Mesenchymal stem cell (in vitro differentiated cells and primary cell): Measurements from ENCODE around the gene SUPT5H.

Source experiments
- DNase-seq: peaks from one replicate; pipeline ENCODE4 v3.0.0-alpha.2; 2013
- H2AFZ ChIP-seq: one replicate; pipeline ENCODE4 v1.6.1; 2013; ENCODE audit warnings: low read depth, mild to moderate bottlenecking, control low read depth, inconsistent platforms, low read length, moderate library complexity
- H2AK5ac ChIP-seq: 2 replicates; pipeline ENCODE4 v1.6.1; 2013; ENCODE audit warnings: low read length, moderate library complexity, mild to moderate bottlenecking, inconsistent platforms; ENCODE audit not compliant: severe bottlenecking
- H2BK120ac ChIP-seq: one replicate; pipeline ENCODE4 v1.6.1; 2013; ENCODE audit warnings: low read depth, mild to moderate bottlenecking, inconsistent platforms, low read length, moderate library complexity
- H2BK12ac ChIP-seq, 2 experiments: one replicate each; pipeline ENCODE4 v1.6.1; 2013; ENCODE audit warnings: inconsistent platforms in 2 of 2, low read length in 2 of 2, mild to moderate bottlenecking in 2 of 2, moderate library complexity in 2 of 2, control low read depth in 1 of 2
- H2BK15ac ChIP-seq: one replicate; pipeline ENCODE4 v1.6.1; 2013; ENCODE audit warnings: mild to moderate bottlenecking, low read depth, inconsistent platforms; ENCODE audit not compliant: poor library complexity, severe bottlenecking
- H2BK5ac ChIP-seq: 2 replicates; pipeline ENCODE4 v1.6.1; 2013; ENCODE audit warnings: low read depth, mild to moderate bottlenecking, low read length, control low read depth, inconsistent platforms; ENCODE audit not compliant: poor library complexity, severe bottlenecking
- H3K14ac ChIP-seq, 2 experiments: one replicate each; pipeline ENCODE4 v1.6.1; 2013; ENCODE audit warnings: inconsistent platforms in 2 of 2, low read length in 2 of 2, control low read depth in 1 of 2, mild to moderate bottlenecking in 1 of 2, moderate library complexity in 1 of 2
- H3K18ac ChIP-seq, 2 experiments: one replicate each; pipeline ENCODE4 v1.6.1; 2013; ENCODE audit warnings: inconsistent platforms in 2 of 2, low read length in 2 of 2, control low read depth in 1 of 2, low read depth in 1 of 2, mild to moderate bottlenecking in 1 of 2
- H3K23ac ChIP-seq, 2 experiments: one replicate each; pipeline ENCODE4 v1.6.1; 2013; ENCODE audit warnings: inconsistent platforms in 2 of 2, low read length in 2 of 2, mild to moderate bottlenecking in 2 of 2, moderate library complexity in 2 of 2, control low read depth in 1 of 2
- H3K27ac ChIP-seq: 2 replicates; pipeline ENCODE4 v1.5.1; 2013; ENCODE audit warnings: mild to moderate bottlenecking, moderate library complexity, low read length, control low read depth, inconsistent platforms; ENCODE audit not compliant: poor library complexity, severe bottlenecking
- H3K27me3 ChIP-seq, 2 experiments: 2 replicates each; pipeline versions ENCODE4 v1.6.1 to v1.7.0; 2013; ENCODE audit warnings: low read length in 2 of 2, mild to moderate bottlenecking in 2 of 2, moderate library complexity in 2 of 2, control low read depth in 1 of 2, inconsistent platforms in 1 of 2; ENCODE audit not compliant: control insufficient read depth in 1 of 2, insufficient read depth in 1 of 2
- H3K36me3 ChIP-seq, 2 experiments: 2 replicates each; pipeline versions ENCODE4 v1.6.1 to v1.7.0; 2013; ENCODE audit warnings: low read length in 2 of 2, control low read depth in 1 of 2, inconsistent platforms in 1 of 2, low read depth in 1 of 2, mild to moderate bottlenecking in 1 of 2; ENCODE audit not compliant: insufficient read depth in 2 of 2, control insufficient read depth in 1 of 2
- H3K4ac ChIP-seq, 2 experiments: one replicate each; pipeline ENCODE4 v1.6.1; 2013; ENCODE audit warnings: inconsistent platforms in 2 of 2, low read length in 2 of 2, mild to moderate bottlenecking in 2 of 2, moderate library complexity in 2 of 2, control low read depth in 1 of 2, low read depth in 1 of 2
- H3K4me1 ChIP-seq: 2 replicates; pipeline ENCODE4 v1.6.1; 2013; ENCODE audit warnings: low read depth, low read length, control low read depth; ENCODE audit not compliant: control insufficient read depth, insufficient read depth
- H3K4me2 ChIP-seq: 2 replicates; pipeline ENCODE4 v1.6.1; 2013; ENCODE audit warnings: low read length, mild to moderate bottlenecking, inconsistent platforms; ENCODE audit not compliant: poor library complexity, severe bottlenecking
- H3K4me3 ChIP-seq, 2 experiments: 2 replicates each; pipeline versions ENCODE4 v1.5.1 to v1.7.0; 2013; ENCODE audit warnings: low read length in 2 of 2, mild to moderate bottlenecking in 2 of 2, control low read depth in 1 of 2, low read depth in 1 of 2; ENCODE audit not compliant: insufficient read depth in 1 of 2
- H3K79me1 ChIP-seq: replicated peaks from 2 replicates; pipeline ENCODE4 v1.6.1; 2013; ENCODE audit warnings: mild to moderate bottlenecking, control low read depth, low read length, inconsistent platforms; ENCODE audit not compliant: poor library complexity, severe bottlenecking
- H3K9ac ChIP-seq: 2 replicates; pipeline ENCODE4 v1.7.0; 2013; ENCODE audit warnings: mild to moderate bottlenecking, low read length, moderate library complexity
- H3K9me3 ChIP-seq: 2 replicates; pipeline ENCODE4 v1.7.0; 2013; ENCODE audit warnings: mild to moderate bottlenecking, low read length; ENCODE audit not compliant: control insufficient read depth
- H4K8ac ChIP-seq: one replicate; pipeline ENCODE4 v1.6.1; 2013; ENCODE audit warnings: inconsistent platforms, mild to moderate bottlenecking, low read length, moderate library complexity
- H4K91ac ChIP-seq: one replicate; pipeline ENCODE4 v1.6.1; 2013; ENCODE audit warnings: mild to moderate bottlenecking, low read length, inconsistent platforms
- WGBS: methylation state at CpG from one replicate; pipeline ENCODE4 v1.1.7; 2013; ENCODE audit warnings: mixed read lengths; 5-methylcytosine and 5-hydroxymethylcytosine counted together

SUPT5H gene

GRCh38 chr19:39410017-39410830 is 35.2 kb upstream of the SUPT5H start:
- Histone ChIP-seq H3K4me1 (peaks cover 36% of the 10 kb centered on the region), H2BK12ac (peak overlapping the region; percentile 76 to 86), H3K14ac (peak overlapping the region in 1 of 2 experiments; percentile 53), H3K4me3 (peak overlapping the region; percentile 61 to 76), H4K8ac (peak overlapping the region; percentile 88), H3K79me1 (no peaks in the 10 kb centered on the region), H3K4ac (peak overlapping the region; percentile 76 to 81), H3K36me3 (peaks cover 15 to 16% of the 10 kb centered on the region in 2 experiments), H3K9ac (peak overlapping the region; percentile 98), H2BK5ac (peak overlapping the region; percentile 97), H2AK5ac (peak overlapping the region; percentile 90), H2BK15ac (peak overlapping the region; percentile 29), H2AFZ (no peak overlapping the region), H3K27me3 (no peaks in the 10 kb centered on the region), H2BK120ac (peak overlapping the region; percentile 86), H3K23ac (peak overlapping the region in 1 of 2 experiments; percentile 28), H3K27ac (peak overlapping the region; percentile 78), H3K9me3 (no peaks in the 10 kb centered on the region), H3K4me2 (peak overlapping the region; percentile 81), H4K91ac (peak overlapping the region; percentile 76), H3K18ac (peak overlapping the region; percentile 80 to 86)
- 4% methylated on average over 35 of the region's 35 CpGs for WGBS
- peak; percentile 84 for DNase-seq

GRCh38 chr19:39410831-39411080 is 34.6 kb upstream of the SUPT5H start:
- Histone ChIP-seq H2BK12ac (peak overlapping the region in 1 of 2 experiments; percentile 23), H4K8ac (peak overlapping the region; percentile 61), H3K9me3 (no peaks in the 10 kb centered on the region), H3K14ac (no peak overlapping the region), H3K36me3 (peaks cover 15 to 20% of the 10 kb centered on the region in 2 experiments), H4K91ac (no peak overlapping the region), H3K79me1 (no peaks in the 10 kb centered on the region), H3K27me3 (no peaks in the 10 kb centered on the region), H3K23ac (no peak overlapping the region), H3K27ac (no peak overlapping the region), H3K9ac (peak overlapping the region; percentile 98), H2BK15ac (peak overlapping the region; percentile 95), H2AFZ (no peak overlapping the region), H2BK120ac (peak overlapping the region; percentile 56), H3K4ac (peak overlapping the region in 1 of 2 experiments; percentile 14), H2BK5ac (no peak overlapping the region), H3K4me1 (peaks cover 42% of the 10 kb centered on the region), H3K4me3 (peak overlapping the region in 1 of 2 experiments; percentile 76), H3K4me2 (no peak overlapping the region), H2AK5ac (peak overlapping the region; percentile 64), H3K18ac (peak overlapping the region in 1 of 2 experiments; percentile 86)
- 80% methylated on average over 1 of the region's 1 CpG for WGBS
- DNase-seq, result no peak

DNA sequence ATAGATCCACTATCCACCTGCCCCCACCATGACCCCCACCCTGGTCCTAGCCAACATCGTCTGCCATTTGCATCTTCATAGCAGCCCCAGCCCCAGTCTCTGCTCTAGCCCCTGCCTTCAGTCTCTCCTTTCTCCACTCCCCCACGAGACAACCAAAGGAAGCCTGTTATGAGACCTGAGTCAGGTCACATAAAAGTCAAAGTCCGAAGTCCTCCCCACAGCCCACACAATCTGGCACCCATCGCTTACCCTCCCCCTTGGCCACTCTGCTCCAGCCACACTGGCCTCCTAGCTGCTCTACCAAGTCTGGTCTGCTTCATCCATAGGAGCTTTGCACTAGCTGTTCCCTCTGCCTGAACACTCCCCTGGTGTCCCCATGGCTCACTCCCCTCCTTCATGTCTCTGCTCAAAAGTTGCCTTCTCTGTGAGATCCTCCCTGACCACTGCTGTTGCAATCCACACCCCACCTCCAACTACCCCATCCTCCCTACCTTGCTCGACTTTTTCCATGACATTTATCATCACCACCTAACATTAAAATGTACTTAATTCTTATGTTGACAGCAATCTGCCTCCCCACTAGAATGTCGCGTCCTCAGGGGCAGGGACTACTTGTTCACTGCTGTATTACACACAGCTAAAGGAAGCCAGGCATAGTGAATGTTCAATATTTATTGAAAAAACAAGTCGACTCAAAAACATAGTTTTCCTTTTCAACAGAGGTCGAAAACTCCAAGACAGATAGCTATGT is 34.1 kb upstream of the SUPT5H start:
- Histone ChIP-seq H3K27me3 (no peaks in the 10 kb centered on the region), H3K18ac (peak overlapping the region; percentile 9 to 84), H3K4ac (peak overlapping the region in 1 of 2 experiments; percentile 5), H3K9me3 (no peaks in the 10 kb centered on the region), H2BK5ac (no peak overlapping the region), H4K8ac (peak overlapping the region; percentile 72), H2AK5ac (peak overlapping the region; percentile 64), H3K9ac (peak overlapping the region; percentile 98), H2AFZ (no peak overlapping the region), H2BK15ac (peak overlapping the region; percentile 95), H3K27ac (peak overlapping the region; percentile 35), H3K36me3 (peaks cover 15 to 25% of the 10 kb centered on the region in 2 experiments), H2BK120ac (peak overlapping the region; percentile 56), H3K4me1 (peaks cover 43% of the 10 kb centered on the region), H3K79me1 (no peaks in the 10 kb centered on the region), H3K4me3 (peak overlapping the region in 1 of 2 experiments; percentile 76), H3K4me2 (peak overlapping the region; percentile 27), H3K14ac (peak overlapping the region in 1 of 2 experiments; percentile 37), H2BK12ac (peak overlapping the region; percentile 32 to 92), H3K23ac (peak overlapping the region in 1 of 2 experiments; percentile 0), H4K91ac (peak overlapping the region; percentile 77)
- WGBS, result 41% methylated on average over 7 of the region's 9 CpGs
- DNase-seq, result peak; percentile 99

DNA sequence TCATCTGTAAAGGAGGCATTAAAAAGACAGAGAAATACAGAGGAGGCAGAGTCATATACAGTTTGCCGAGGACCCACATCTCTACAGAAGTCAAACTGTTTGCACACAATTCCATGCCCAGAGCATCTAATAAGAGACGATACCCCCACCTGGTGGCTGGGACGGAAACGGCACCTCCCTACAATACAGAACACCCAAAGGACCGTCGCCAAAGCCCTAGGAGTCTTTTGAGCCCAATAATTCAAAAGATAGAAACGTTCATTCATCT is 33.6 kb upstream of the SUPT5H start:
- H2BK120ac ChIP-seq, result no peak overlapping the region
- H3K23ac ChIP-seq, result no peak overlapping the region
- H2BK5ac ChIP-seq, result no peak overlapping the region
- H3K9me3 ChIP-seq, result no peaks in the 10 kb centered on the region
- no peak overlapping the region for H4K8ac ChIP-seq
- no peak overlapping the region for H3K4ac ChIP-seq
- no peaks in the 10 kb centered on the region for H3K27me3 ChIP-seq
- no peak overlapping the region for H3K14ac ChIP-seq
- DNase-seq, result no peak
- no peak overlapping the region for H2BK15ac ChIP-seq
- no peak overlapping the region for H4K91ac ChIP-seq
- H3K27ac ChIP-seq, result peak overlapping the region; percentile 58
- WGBS, result 0% methylated on average over 3 of the region's 7 CpGs
- no peak overlapping the region for H2BK12ac ChIP-seq
- peaks cover 3% of the 10 kb centered on the region for H3K79me1 ChIP-seq
- no peak overlapping the region for H2AFZ ChIP-seq
- peaks cover 49% of the 10 kb centered on the region for H3K4me1 ChIP-seq
- no peak overlapping the region for H3K18ac ChIP-seq
- peaks cover 15 to 31% of the 10 kb centered on the region in 2 experiments for H3K36me3 ChIP-seq
- peak overlapping the region; percentile 98 for H3K9ac ChIP-seq
- H2AK5ac ChIP-seq, result no peak overlapping the region
- H3K4me3 ChIP-seq, result peak overlapping the region in 1 of 2 experiments; percentile 76
- H3K4me2 ChIP-seq, result peak overlapping the region; percentile 19
